Measurements from ENCODE around the gene HPN.

GRCh38 chr19:35099897-35100275 lies 58.4 kb downstream of the HPN start:
- TF ChIP-seq, protein P1, sequence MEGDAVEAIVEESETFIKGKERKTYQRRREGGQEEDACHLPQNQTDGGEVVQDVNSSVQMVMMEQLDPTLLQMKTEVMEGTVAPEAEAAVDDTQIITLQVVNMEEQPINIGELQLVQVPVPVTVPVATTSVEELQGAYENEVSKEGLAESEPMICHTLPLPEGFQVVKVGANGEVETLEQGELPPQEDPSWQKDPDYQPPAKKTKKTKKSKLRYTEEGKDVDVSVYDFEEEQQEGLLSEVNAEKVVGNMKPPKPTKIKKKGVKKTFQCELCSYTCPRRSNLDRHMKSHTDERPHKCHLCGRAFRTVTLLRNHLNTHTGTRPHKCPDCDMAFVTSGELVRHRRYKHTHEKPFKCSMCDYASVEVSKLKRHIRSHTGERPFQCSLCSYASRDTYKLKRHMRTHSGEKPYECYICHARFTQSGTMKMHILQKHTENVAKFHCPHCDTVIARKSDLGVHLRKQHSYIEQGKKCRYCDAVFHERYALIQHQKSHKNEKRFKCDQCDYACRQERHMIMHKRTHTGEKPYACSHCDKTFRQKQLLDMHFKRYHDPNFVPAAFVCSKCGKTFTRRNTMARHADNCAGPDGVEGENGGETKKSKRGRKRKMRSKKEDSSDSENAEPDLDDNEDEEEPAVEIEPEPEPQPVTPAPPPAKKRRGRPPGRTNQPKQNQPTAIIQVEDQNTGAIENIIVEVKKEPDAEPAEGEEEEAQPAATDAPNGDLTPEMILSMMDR (IDR thresholded peaks at IDR 0.05; ENCODE audit: low read depth, low read length) = no peak
- no peak for TF ChIP-seq EZH2phosphoT487 (IDR thresholded peaks at IDR 0.05; ENCODE audit: low read depth)

Data from OCI-LY3 (cell line).